GM12878 (cell line): ENCODE measurements around the gene SEL1L2.

Experiments used
- POLR2A ChIP-seq: IDR thresholded peaks from 2 replicates; pipeline ENCODE4 v1.6.1; 2011; ENCODE audit warnings: low read depth, mild to moderate bottlenecking, low read length
- RAD21 ChIP-seq: IDR thresholded peaks from 2 replicates; pipeline ENCODE4 v1.6.1; 2011; ENCODE audit warnings: mild to moderate bottlenecking, low read depth, low read length, moderate library complexity; ENCODE audit not compliant: insufficient read depth

DNA sequence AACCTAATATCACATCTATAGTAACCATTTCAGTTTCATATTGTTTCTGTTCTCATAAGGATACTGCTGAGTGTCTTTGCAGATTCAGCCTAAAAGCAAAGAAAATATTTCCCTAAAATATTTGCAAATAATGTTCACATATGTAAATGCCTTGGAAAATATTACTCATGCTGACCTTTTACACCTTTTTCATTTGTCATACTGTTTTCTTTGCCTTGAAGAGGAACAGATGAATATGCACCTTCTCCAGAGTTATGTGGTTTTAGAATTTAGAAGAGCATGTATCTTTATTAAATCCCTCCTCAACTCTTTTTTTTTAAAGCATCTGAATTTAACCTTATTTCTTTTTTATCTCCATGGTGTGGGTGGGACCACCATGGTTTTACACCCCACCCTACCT lies 173.1 kb downstream of the SEL1L2 start:
- TF ChIP-seq POLR2A (no peak), RAD21 (no peak)
